ENCODE data around the gene RPL18A.

The RPL18A gene

GRCh38 chr19:17910791-17911360 is 51.2 kb downstream of the RPL18A start:
- no peak for DNase-seq

Measured in activated T-cell treated with anti-CD3 and anti-CD28 coated beads, Interleukin-2, amount 50 U/mL, for 48 hours (primary cell).